Fibroblast of villous mesenchyme (primary cell): Measurements from ENCODE around the gene CAPN2. TPM values are rescaled to one million over a fixed set of nuclear protein-coding genes. Genes with fewer than 3 reads are reported as not detected.
A peak's percentile ranks its signal among the peaks of the same experiment; 100 is the strongest.

ENCODE experiments used
- DNase-seq: peaks from one replicate; pipeline ENCODE4 v3.0.0-alpha.2; 2010; ENCODE audit warnings: low read depth
- H3K4me3 ChIP-seq: 2 replicates; pipeline ENCODE4 v1.5.1; 2011; ENCODE audit warnings: low read depth, mild to moderate bottlenecking, low read length
- total RNA-seq: library from RNA; depleted of rRNA; stranded (reverse); fragments of >200 nt; gene quantifications from 2 replicates; pipeline ENCODE4 v1.2.3, GENCODE V29; 2012
- TF ChIP-seq, protein P1 (sequence below): IDR thresholded peaks from 2 replicates; pipeline ENCODE4 v1.5.1; 2012; ENCODE audit warnings: low read depth, mild to moderate bottlenecking, low read length; ENCODE audit not compliant: insufficient read depth

Gene CAPN2
- total RNA-seq, 1 donor, result 512 TPM

DNA sequence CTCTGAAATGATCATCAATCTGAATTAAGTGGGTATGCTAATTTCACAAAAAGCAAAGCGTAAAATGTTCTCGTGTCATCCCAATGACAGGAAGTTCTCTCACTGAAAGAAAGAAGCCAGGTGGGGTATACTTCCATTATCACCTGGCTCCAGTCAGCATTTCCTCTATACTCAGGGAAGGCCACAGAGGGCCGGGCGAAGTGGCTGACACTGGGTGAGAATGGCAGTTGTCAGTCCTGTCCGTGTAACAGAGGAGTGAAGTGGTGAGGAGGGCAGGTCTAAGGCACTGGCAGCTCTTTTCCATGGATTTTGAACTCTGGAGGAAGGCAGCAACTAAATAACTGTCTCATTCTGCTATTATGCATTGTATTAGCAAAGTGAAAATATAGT lies 60.4 kb downstream of the CAPN2 start:
- no peak overlapping the region for H3K4me3 ChIP-seq
- TF ChIP-seq, protein P1, sequence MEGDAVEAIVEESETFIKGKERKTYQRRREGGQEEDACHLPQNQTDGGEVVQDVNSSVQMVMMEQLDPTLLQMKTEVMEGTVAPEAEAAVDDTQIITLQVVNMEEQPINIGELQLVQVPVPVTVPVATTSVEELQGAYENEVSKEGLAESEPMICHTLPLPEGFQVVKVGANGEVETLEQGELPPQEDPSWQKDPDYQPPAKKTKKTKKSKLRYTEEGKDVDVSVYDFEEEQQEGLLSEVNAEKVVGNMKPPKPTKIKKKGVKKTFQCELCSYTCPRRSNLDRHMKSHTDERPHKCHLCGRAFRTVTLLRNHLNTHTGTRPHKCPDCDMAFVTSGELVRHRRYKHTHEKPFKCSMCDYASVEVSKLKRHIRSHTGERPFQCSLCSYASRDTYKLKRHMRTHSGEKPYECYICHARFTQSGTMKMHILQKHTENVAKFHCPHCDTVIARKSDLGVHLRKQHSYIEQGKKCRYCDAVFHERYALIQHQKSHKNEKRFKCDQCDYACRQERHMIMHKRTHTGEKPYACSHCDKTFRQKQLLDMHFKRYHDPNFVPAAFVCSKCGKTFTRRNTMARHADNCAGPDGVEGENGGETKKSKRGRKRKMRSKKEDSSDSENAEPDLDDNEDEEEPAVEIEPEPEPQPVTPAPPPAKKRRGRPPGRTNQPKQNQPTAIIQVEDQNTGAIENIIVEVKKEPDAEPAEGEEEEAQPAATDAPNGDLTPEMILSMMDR, result no peak
- no peak for DNase-seq

DNA sequence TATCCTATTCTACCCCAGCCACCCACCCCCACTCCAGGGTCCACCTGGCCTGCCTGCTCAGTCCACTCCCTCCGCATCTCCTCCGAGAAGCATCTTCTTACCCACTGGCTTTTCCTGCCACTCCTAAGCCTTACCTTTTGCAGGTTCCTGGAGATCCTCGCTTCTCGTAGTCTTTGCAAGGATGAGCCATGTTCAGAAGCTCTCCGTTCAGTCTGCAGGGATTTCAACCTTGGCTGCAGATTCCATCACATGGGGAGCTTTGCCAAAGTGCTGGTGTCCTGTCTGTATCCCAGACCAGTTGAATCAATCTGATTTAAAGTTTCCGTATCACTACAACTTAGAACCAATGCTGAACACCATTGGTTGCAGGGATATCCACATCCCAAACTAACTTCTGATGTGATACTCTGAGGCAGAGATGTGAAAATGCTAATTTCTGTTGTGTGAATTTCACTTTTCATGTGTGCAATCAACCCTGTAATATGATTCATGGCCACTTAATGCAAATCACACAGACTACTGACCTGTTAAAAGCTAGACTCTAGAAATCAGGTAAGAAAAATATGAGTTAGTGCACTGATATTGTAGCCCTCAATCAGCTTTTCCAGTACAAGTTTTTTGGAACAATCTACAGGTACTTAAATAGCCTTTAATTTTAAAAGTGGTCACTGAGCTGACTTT lies 61.9 kb downstream of the CAPN2 start:
- no peak for DNase-seq
- H3K4me3 ChIP-seq, result no peak overlapping the region
- TF ChIP-seq, protein P1, result no peak

DNA sequence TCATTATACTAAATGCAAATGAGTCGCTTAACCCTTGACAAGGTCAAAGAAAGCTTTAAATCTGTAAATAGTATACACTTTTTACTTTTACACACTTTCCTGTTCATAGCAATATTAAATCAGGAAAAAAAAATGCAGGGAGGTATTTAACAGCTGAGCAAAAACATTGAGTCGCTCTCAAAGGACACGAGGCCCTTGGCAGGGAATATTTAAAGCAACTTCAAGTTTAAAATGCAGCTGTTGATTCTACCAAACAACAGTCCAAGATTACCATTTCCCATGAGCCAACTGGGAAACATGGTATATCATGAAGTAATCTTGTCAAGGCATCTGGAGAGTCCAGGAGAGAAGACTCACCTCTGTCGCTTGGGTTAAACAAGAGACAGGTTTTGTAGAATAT lies 62.7 kb downstream of the CAPN2 start:
- TF ChIP-seq, protein P1, result no peak
- H3K4me3 ChIP-seq, result no peak overlapping the region
- DNase-seq, result no peak

DNA sequence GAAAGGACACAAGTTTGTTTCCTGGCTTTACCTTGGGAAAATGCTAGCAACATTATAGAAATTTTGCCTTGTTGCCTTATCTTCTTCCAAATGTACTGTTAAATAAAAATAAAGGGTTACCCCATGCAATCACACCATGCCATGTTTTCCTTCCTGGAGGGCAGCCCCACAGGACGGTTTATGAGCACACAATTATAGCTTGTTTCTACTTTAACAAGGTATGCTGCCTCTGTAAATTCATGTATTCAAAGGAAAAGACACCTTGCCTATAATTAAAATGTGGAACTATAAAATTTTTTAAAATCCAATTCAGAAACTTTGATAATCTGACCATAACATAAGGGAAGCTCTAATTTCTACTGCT lies 63.4 kb downstream of the CAPN2 start:
- TF ChIP-seq, protein P1, result no peak
- DNase-seq, result no peak
- no peak overlapping the region for H3K4me3 ChIP-seq

DNA sequence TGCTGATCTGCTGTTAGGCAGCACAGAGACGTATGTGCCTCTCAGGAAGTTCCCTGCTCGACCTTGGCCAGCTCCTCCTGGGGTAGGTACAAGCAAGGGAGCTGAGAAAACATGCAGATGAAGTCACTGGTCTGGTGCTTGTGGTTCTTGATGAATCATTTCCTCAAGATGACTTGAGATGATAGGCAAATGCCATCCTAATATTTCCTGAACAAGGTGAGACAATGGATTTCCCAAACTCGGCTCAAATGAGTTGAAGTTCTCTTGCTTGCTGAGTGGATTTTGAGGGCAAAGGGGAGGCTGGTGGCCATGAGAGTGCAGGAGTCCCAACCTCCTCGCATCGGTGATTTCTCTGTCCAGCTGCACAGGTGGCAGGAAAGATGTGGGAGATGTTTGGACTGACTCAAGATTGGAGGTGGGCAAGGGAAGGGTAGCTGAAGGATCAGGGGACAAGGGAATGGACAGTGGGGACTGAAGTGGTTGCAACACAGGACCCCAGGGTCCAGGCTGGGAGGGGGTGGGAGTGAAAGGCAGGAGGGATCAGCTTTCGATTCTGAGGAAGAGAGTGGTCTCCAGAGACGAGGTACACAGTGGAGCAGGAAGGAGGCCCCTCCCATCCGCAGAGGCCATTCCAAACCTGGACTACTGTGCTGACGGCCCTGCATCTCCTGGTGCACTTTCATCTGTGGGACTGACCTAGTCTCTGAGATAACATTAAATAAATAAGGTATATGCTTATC lies 63.9 kb downstream of the CAPN2 start:
- no peak overlapping the region for H3K4me3 ChIP-seq
- DNase-seq, result peak; percentile 81
- TF ChIP-seq, protein P1, result no peak

DNA sequence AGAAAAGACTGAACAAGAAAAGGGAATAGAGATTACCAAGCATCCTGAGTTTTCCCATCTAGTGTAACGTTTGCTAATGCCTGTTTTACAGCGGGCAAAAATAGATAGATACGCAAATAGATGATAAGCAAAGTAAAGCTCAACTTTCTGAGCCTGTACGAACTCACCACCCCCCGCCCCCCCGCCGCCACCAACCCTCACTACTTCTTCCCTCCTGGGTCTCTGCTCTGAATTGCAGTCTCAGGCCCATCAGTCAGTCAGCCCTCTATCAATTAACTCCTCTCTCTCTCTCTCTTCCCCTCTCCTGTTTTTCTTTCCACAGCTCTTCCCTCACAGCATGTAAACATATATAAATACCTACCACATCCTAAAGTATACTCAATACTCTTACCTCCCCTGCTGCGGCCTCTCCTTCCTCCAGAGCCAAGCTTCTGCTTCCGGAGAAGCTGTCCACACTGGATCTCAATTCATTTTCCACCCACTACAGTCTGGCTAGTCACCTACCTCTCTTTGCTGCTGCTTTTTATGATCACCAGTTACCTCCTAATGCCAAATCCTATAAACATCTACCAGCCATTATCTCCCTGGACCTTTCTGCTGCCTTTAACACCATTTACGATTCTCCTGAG lies 64.6 kb downstream of the CAPN2 start:
- TF ChIP-seq, protein P1, result no peak
- no peak overlapping the region for H3K4me3 ChIP-seq
- no peak for DNase-seq
